A673 (cell line): ENCODE results near the gene ENTPD6. TPM values are rescaled to one million over a fixed set of nuclear protein-coding genes. Genes with fewer than 3 reads are reported as not detected.

Source experiments
- BruUV-seq: library from RNA; stranded (reverse); fragments of 400-500 nt; replicated peaks from 2 replicates; lab custom pipeline; 2021; lab: Mats Ljungman, UMichigan
- CTCF ChIA-PET: fragments of 300-600 bp; sonication (Branson Sonifier 250); formaldehyde crosslinking; loops from one replicate; lab custom pipeline; 2022; ENCODE audit warnings: antibody characterized with exemption; lab: Charles Lee
- POLR2A ChIA-PET: fragments of 300-600 bp; sonication (Branson Sonifier 250); formaldehyde crosslinking; loops from one replicate; lab custom pipeline; 2022; ENCODE audit warnings: antibody characterized with exemption; ENCODE audit not compliant: low non-redundant PET; lab: Charles Lee
- DNase-seq: peaks from one replicate; pipeline ENCODE4 v3.0.0-alpha.2; 2015; ENCODE audit warnings: low spot score
- H3K27ac ChIP-seq: fragments of 200-600 bp; sonication (generic); 2 replicates; pipeline ENCODE4 v1.5.1; 2016; ENCODE audit warnings: mixed run types, low read depth, mild to moderate bottlenecking, mixed read lengths, antibody characterized with exemption, low read length; ENCODE audit not compliant: poor library complexity, severe bottlenecking
- H3K27me3 ChIP-seq: fragments of 200-600 bp; sonication (generic); replicated peaks from 2 replicates; pipeline ENCODE4 v1.6.1; 2017; ENCODE audit warnings: mixed run types, low read depth, mild to moderate bottlenecking, mixed read lengths, antibody characterized with exemption, low read length; ENCODE audit not compliant: insufficient read depth, poor library complexity
- H3K36me3 ChIP-seq: fragments of 200-600 bp; sonication (generic); 2 replicates; pipeline ENCODE4 v1.6.1; 2016; ENCODE audit warnings: mixed run types, mild to moderate bottlenecking, mixed read lengths, antibody characterized with exemption, low read length; ENCODE audit not compliant: insufficient read depth, poor library complexity, severe bottlenecking
- H3K4me1 ChIP-seq: fragments of 200-600 bp; sonication (generic); 2 replicates; pipeline ENCODE4 v1.6.1; 2017; ENCODE audit warnings: mixed run types, mild to moderate bottlenecking, mixed read lengths, antibody characterized with exemption, low read length; ENCODE audit not compliant: insufficient read depth, poor library complexity, severe bottlenecking
- H3K4me3 ChIP-seq: fragments of 200-600 bp; sonication (generic); 2 replicates; pipeline ENCODE4 v1.5.1; 2016; ENCODE audit warnings: low read depth, mixed run types, mild to moderate bottlenecking, mixed read lengths, low read length; ENCODE audit not compliant: poor library complexity, severe bottlenecking
- H3K9me3 ChIP-seq: fragments of 200-600 bp; sonication (generic); 2 replicates; pipeline ENCODE4 v1.6.1; 2016; ENCODE audit warnings: mixed run types, low read depth, mild to moderate bottlenecking, mixed read lengths, antibody characterized with exemption, low read length; ENCODE audit not compliant: poor library complexity, severe bottlenecking
- CTCF ChIP-seq: fragments of 300-800, 200-600 bp; sonication (generic); conservative IDR thresholded peaks from 2 replicates; pipeline ENCODE4 v1.5.1; 2017; ENCODE audit warnings: low read depth, mild to moderate bottlenecking, antibody characterized with exemption, low read length, moderate library complexity, mixed read lengths
- EZH2 ChIP-seq: fragments of 200-600 bp; sonication (generic); IDR thresholded peaks from 2 replicates; pipeline ENCODE4 v1.6.1; 2017; ENCODE audit warnings: borderline replicate concordance, low read depth, mild to moderate bottlenecking, mixed read lengths, antibody characterized with exemption, low read length; ENCODE audit not compliant: poor library complexity, severe bottlenecking
- intact Hi-C: fragments of 100-400 bp; cut with micrococcal nuclease; formaldehyde crosslinking; loops from one replicate; pipeline ENCODE4 v1.10.0; 2022; ENCODE audit not compliant: unreplicated experiment
- total RNA-seq: library from RNA; stranded (reverse); gene quantifications from 2 replicates; pipeline ENCODE4 v1.2.3, GENCODE V29; 2021

The ENTPD6 gene
- total RNA-seq, 1 experiment from 2014 or later: 50.2 TPM

- H3K9me3 ChIP-seq: no peaks in the 10 kb centered on the region
- no TSS peak for BruUV-seq
- no peak overlapping the region for H3K4me3 ChIP-seq
- no peak for DNase-seq
- H3K27me3 ChIP-seq: no peaks in the 10 kb centered on the region
- no peak overlapping the region for H3K27ac ChIP-seq
- CTCF ChIA-PET: no interaction called here
- intact Hi-C loops: no loop called here
- TF ChIP-seq EZH2: no peak
- POLR2A ChIA-PET: no interaction called here
- H3K4me1 ChIP-seq: no peaks in the 10 kb centered on the region
- peaks cover 11% of the 10 kb centered on the region for H3K36me3 ChIP-seq
Measured at GRCh38 chr20:25219365-25219764, 23.9 kb downstream of the ENTPD6 start.

- peaks cover 11% of the 10 kb centered on the region for H3K36me3 ChIP-seq
- CTCF ChIA-PET: no interaction called here
Measured at GRCh38 chr20:25220021-25220730, 24.7 kb downstream of the ENTPD6 start.

GRCh38 chr20:25220810-25221591 is 25.5 kb downstream of the ENTPD6 start:
- TF ChIP-seq EZH2 (no peak), CTCF (no peak)
- Histone ChIP-seq H3K4me1 (no peaks in the 10 kb centered on the region), H3K9me3 (no peaks in the 10 kb centered on the region), H3K4me3 (no peak overlapping the region), H3K27ac (no peak overlapping the region), H3K36me3 (peaks cover 5% of the 10 kb centered on the region), H3K27me3 (no peaks in the 10 kb centered on the region)
- DNase-seq: no peak
- BruUV-seq: no TSS peak
- CTCF ChIA-PET: no interaction called here
- POLR2A ChIA-PET: no interaction called here
- intact Hi-C loops: loop anchor here (10.0 kb wide), 1 partner anchor 226 kb away; the partner anchor contains the start of gene APMAP

More at GRCh38 chr20:25220021-25220730, 24.7 kb downstream of the ENTPD6 start:
- BruUV-seq: no TSS peak
- no peaks in the 10 kb centered on the region for H3K9me3 ChIP-seq
- H3K4me3 ChIP-seq: no peak overlapping the region
- no peaks in the 10 kb centered on the region for H3K4me1 ChIP-seq
- no peak for DNase-seq
- TF ChIP-seq EZH2 (no peak), CTCF (peak; percentile 40)
- no peak overlapping the region for H3K27ac ChIP-seq
- no peaks in the 10 kb centered on the region for H3K27me3 ChIP-seq
- intact Hi-C loops: loop anchor here (10.0 kb wide), 1 partner anchor 225 kb away; the partner anchor contains the start of gene APMAP
- POLR2A ChIA-PET: no interaction called here
